Sigmoid colon (tissue), 3 donors: Measurements from ENCODE around the gene VWDE.

Experiments used
- POLR2A ChIP-seq, 2 donors: fragments of 450-650 bp; IDR thresholded peaks; one replicate each; pipeline ENCODE4 v1.6.1; 2016; ENCODE audit warnings: antibody characterized with exemption in 2 of 2, mild to moderate bottlenecking in 2 of 2, moderate library complexity in 2 of 2
- TF ChIP-seq, protein P1 (sequence below), 4 experiments: fragments of 450-650 bp in 3 of 4; fragments of 200-600 bp in 1 of 4; IDR thresholded peaks; one replicate each; pipeline ENCODE4 v1.5.1; 2016 to 2019; ENCODE audit warnings: antibody characterized with exemption in 4 of 4, mild to moderate bottlenecking in 3 of 4, moderate library complexity in 2 of 4

DNA sequence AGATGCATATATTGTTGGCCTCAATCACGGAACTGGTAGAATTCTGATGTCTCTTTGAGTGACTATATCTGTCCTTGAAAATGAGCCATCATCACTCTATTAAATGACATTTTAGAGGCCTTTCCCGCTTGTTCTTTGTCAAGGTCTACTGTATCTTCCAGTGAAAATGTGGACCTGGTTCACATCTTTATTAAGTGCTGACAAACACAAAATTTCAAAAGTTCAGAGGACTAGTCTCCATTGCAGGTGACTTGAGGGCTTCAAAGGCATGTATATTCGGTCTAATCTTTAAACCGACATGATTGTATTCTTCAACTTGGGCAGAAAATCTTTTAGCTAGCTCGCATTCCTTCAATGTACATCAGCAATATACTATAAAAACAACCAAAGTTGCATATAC is 36.6 kb upstream of the VWDE start:
- TF ChIP-seq, protein P1, sequence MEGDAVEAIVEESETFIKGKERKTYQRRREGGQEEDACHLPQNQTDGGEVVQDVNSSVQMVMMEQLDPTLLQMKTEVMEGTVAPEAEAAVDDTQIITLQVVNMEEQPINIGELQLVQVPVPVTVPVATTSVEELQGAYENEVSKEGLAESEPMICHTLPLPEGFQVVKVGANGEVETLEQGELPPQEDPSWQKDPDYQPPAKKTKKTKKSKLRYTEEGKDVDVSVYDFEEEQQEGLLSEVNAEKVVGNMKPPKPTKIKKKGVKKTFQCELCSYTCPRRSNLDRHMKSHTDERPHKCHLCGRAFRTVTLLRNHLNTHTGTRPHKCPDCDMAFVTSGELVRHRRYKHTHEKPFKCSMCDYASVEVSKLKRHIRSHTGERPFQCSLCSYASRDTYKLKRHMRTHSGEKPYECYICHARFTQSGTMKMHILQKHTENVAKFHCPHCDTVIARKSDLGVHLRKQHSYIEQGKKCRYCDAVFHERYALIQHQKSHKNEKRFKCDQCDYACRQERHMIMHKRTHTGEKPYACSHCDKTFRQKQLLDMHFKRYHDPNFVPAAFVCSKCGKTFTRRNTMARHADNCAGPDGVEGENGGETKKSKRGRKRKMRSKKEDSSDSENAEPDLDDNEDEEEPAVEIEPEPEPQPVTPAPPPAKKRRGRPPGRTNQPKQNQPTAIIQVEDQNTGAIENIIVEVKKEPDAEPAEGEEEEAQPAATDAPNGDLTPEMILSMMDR (IDR thresholded peaks at IDR 0.05): no peak
- no peak for TF ChIP-seq POLR2A (IDR thresholded peaks at IDR 0.05)
